A549 (cell line): ENCODE data around the gene KRT23. TPM values are rescaled to one million over a fixed set of nuclear protein-coding genes. Genes with fewer than 3 reads are reported as not detected.
A peak's percentile ranks its signal among the peaks of the same experiment; 100 is the strongest.

Source experiments
- ATAC-seq, 2 experiments: fragments of 200-7000 bp in 1 of 2; fragments of >200 bp in 1 of 2; cut with Nextera tagmentation in 1 of 2; cut with Tn5 transposase in 1 of 2; 3 replicates each; pipeline versions ENCODE4 v1.8.0 to v1.9.1; 2018 to 2020; ENCODE audit warnings: mild to moderate bottlenecking in 1 of 2, moderate library complexity in 1 of 2
- CTCF ChIA-PET: fragments of 300-600 bp; sonication (Branson Sonifier 250); formaldehyde crosslinking; extraction: SDS; loops from one replicate; lab custom pipeline; 2021; ENCODE audit warnings: antibody characterized with exemption, inconsistent platforms; lab: Yijun Ruan, JAX
- POLR2A ChIA-PET: fragments of 350-600 bp; formaldehyde crosslinking; extraction: SDS; loops from one replicate; lab custom pipeline; 2021; ENCODE audit warnings: antibody characterized with exemption, inconsistent platforms; lab: Yijun Ruan, JAX
- DNase-seq, 2 experiments: peaks; one replicate each; pipeline versions ENCODE4 v3.0.0 to v3.0.0-alpha.2; 2011 to 2016; ENCODE audit warnings: low read depth in 1 of 2, low spot score in 1 of 2
- FAIRE-seq: peaks from 2 replicates; lab custom pipeline; 2011; peaks lifted over from hg19 to GRCh38; lab: Jason Lieb, UNC
- H3K27ac ChIP-seq, 2 experiments: fragments of >200 bp; sonication (Bioruptor Twin); formaldehyde crosslinking; 3 replicates each; pipeline ENCODE4 v1.5.1; 2016 to 2017
- H3K4me1 ChIP-seq: fragments of >200 bp; sonication (Bioruptor Twin); formaldehyde crosslinking; 3 replicates; pipeline ENCODE4 v1.6.1; 2016
- H3K4me2 ChIP-seq: fragments of >200 bp; sonication (Bioruptor Twin); formaldehyde crosslinking; 3 replicates; pipeline ENCODE4 v1.6.1; 2016
- H3K4me3 ChIP-seq: fragments of >200 bp; sonication (Bioruptor Twin); formaldehyde crosslinking; 3 replicates; pipeline ENCODE4 v1.5.1; 2016
- H3K9me3 ChIP-seq: fragments of >200 bp; sonication (Bioruptor Twin); formaldehyde crosslinking; 3 replicates; pipeline ENCODE4 v1.6.1; 2016
- CBX2 ChIP-seq: fragments of 200-600 bp; sonication (generic); IDR thresholded peaks from 2 replicates; pipeline ENCODE4 v1.6.1; 2016; ENCODE audit warnings: low read depth, mild to moderate bottlenecking, borderline replicate concordance
- CBX8 ChIP-seq: fragments of 200-600 bp; sonication (generic); IDR thresholded peaks from 2 replicates; pipeline ENCODE4 v1.6.1; 2016
- CHD4 ChIP-seq: fragments of 200-600 bp; sonication (generic); IDR thresholded peaks from 2 replicates; pipeline ENCODE4 v1.6.1; 2016; ENCODE audit warnings: antibody characterized with exemption, mild to moderate bottlenecking, borderline replicate concordance
- EHF ChIP-seq: fragments of 250-450 bp; sonication (Bioruptor Pico); IDR thresholded peaks from 2 replicates; pipeline ENCODE4 v1.5.0; 2020; ENCODE audit warnings: mild to moderate bottlenecking
- EP300 ChIP-seq, 2 experiments: fragments of >200 bp; sonication (Bioruptor Twin); formaldehyde crosslinking; IDR thresholded peaks; 2 replicates in 1 of 2; 3 replicates in 1 of 2; pipeline ENCODE4 v1.6.1; 2016 to 2017
- ESRRA ChIP-seq: fragments of 150-350 bp; IDR thresholded peaks from 2 replicates; pipeline ENCODE4 v1.6.1; 2014; ENCODE audit warnings: mild to moderate bottlenecking, low read length, borderline replicate concordance
- GATA3 ChIP-seq: IDR thresholded peaks from 2 replicates; pipeline ENCODE4 v1.6.1; 2012; ENCODE audit warnings: borderline replicate concordance
- HDAC2 ChIP-seq: fragments of 200-600 bp; sonication (generic); IDR thresholded peaks from 2 replicates; pipeline ENCODE4 v1.6.1; 2016
- HEYL ChIP-seq: fragments of 250-450 bp; sonication (Bioruptor Pico); IDR thresholded peaks from 2 replicates; pipeline ENCODE4 v1.8.0; 2021; ENCODE audit warnings: mild to moderate bottlenecking, moderate library complexity
- HOXB5 ChIP-seq: fragments of 250-450 bp; sonication (Bioruptor Pico); IDR thresholded peaks from 2 replicates; pipeline ENCODE4 v1.5.0; 2020; ENCODE audit warnings: mild to moderate bottlenecking, moderate library complexity
- KDM1A ChIP-seq: fragments of 200-600 bp; sonication (generic); IDR thresholded peaks from 2 replicates; pipeline ENCODE4 v1.6.1; 2016; ENCODE audit warnings: low read depth, mild to moderate bottlenecking
- KDM5A ChIP-seq: fragments of 200-600 bp; sonication (generic); IDR thresholded peaks from 2 replicates; pipeline ENCODE4 v1.6.1; 2016; ENCODE audit warnings: antibody characterized with exemption, mild to moderate bottlenecking
- MYC ChIP-seq: IDR thresholded peaks from 2 replicates; pipeline ENCODE4 v1.6.1; 2012; ENCODE audit warnings: mild to moderate bottlenecking, inconsistent platforms, low read length, improper control_type of control experiment, borderline replicate concordance
- RARB ChIP-seq: fragments of 250-450 bp; sonication (Bioruptor Pico); IDR thresholded peaks from 2 replicates; pipeline ENCODE4 v1.8.0; 2021; ENCODE audit warnings: mild to moderate bottlenecking, moderate library complexity
- RCOR1 ChIP-seq: fragments of 150-350 bp; IDR thresholded peaks from 2 replicates; pipeline ENCODE4 v1.6.1; 2014; ENCODE audit warnings: antibody characterized with exemption, low read length, low read depth
- SREBF2 ChIP-seq: fragments of 450-650 bp; IDR thresholded peaks from 2 replicates; pipeline ENCODE4 v1.6.1; 2014; ENCODE audit warnings: mild to moderate bottlenecking, moderate library complexity
- TP53 ChIP-seq: fragments of 250-450 bp; sonication (Bioruptor Pico); IDR thresholded peaks from 2 replicates; pipeline ENCODE4 v1.5.0; 2021; ENCODE audit warnings: mild to moderate bottlenecking, moderate library complexity
- USF2 ChIP-seq: fragments of 450-650 bp; IDR thresholded peaks from 2 replicates; pipeline ENCODE4 v1.6.1; 2014; ENCODE audit warnings: antibody characterized with exemption
- ZC3H11A ChIP-seq: fragments of 450-650 bp; IDR thresholded peaks from 2 replicates; pipeline ENCODE4 v1.6.1; 2014; ENCODE audit warnings: antibody characterized with exemption, mild to moderate bottlenecking
- WGBS: methylation state at CpG from one replicate; pipeline ENCODE4 v1.1.6; 2017; ENCODE audit errors: missing lambda C conversion rate; 5-methylcytosine and 5-hydroxymethylcytosine counted together
- polyA plus RNA-seq, 4 experiments: library from polyadenylated mRNA; depleted of rRNA in 3 of 4; stranded (reverse); fragments of >200 nt; fragmentation: RNase III in 1 of 4; extraction: RNeasy Plus Mini Kit Qiagen cat#74134 plus additional on column Dnase treatment in 1 of 4; gene quantifications; 2 replicates in 3 of 4; 3 replicates in 1 of 4; pipeline ENCODE4 v1.2.3, GENCODE V29; 2011 to 2017
- TF ChIP-seq, protein P1 (sequence below): fragments of >200 bp; sonication (Bioruptor Twin); formaldehyde crosslinking; IDR thresholded peaks from 3 replicates; pipeline ENCODE4 v1.6.1; 2016
- TF ChIP-seq, protein P2 (sequence below): IDR thresholded peaks from 2 replicates; pipeline ENCODE4 v1.6.1; 2012
- TF ChIP-seq, protein P3 (sequence below): IDR thresholded peaks from 2 replicates; pipeline ENCODE4 v1.6.1; 2012; ENCODE audit warnings: low read depth, borderline replicate concordance

The KRT23 gene
- polyA plus RNA-seq, 2 of the 4 experiments (the other 2 are of a cell fraction) = not detected

- H3K4me1 ChIP-seq = peaks cover 11% of the 10 kb centered on the region
- no peak overlapping the region for H3K27ac ChIP-seq
- peak; percentile 73 for FAIRE-seq
- TF ChIP-seq HEYL (no peak), MYC (no peak)
- H3K9me3 ChIP-seq = no peaks in the 10 kb centered on the region
- ChIA-PET CTCF (interaction anchor here (0.9 to 6.0 kb wide), 11 partner anchors 8 to 779 kb away, joined by 3 to 35 read pairs (median 5); partner anchors contain the start of gene KRT19), POLR2A (no interaction called here)
- H3K4me2 ChIP-seq = no peak overlapping the region
- WGBS = 90% methylated on average over 7 of the region's 7 CpGs
- DNase-seq = no peak
- no peak for ATAC-seq
- H3K4me3 ChIP-seq = no peak overlapping the region
Measured at GRCh38 chr17:40883626-40884334, 53.7 kb downstream of the KRT23 start.

- no peak overlapping the region for H3K27ac ChIP-seq
- no peaks in the 10 kb centered on the region for H3K9me3 ChIP-seq
- POLR2A ChIA-PET = no interaction called here
- no peak overlapping the region for H3K4me2 ChIP-seq
- FAIRE-seq (peak; percentile 39), ATAC-seq (no peak), DNase-seq (no peak)
- no peak overlapping the region for H3K4me3 ChIP-seq
- TF ChIP-seq CBX2 (no peak), TP53 (CRISPR knock-in tag) (no peak), SREBF2 (no peak), HDAC2 (no peak), HOXB5 (CRISPR knock-in tag) (no peak), EP300 (IDR thresholded peaks at IDR 0.05) (no peak), EHF (CRISPR knock-in tag) (no peak), RARB (no peak), CBX8 (no peak)
- TF ChIP-seq, protein P1, sequence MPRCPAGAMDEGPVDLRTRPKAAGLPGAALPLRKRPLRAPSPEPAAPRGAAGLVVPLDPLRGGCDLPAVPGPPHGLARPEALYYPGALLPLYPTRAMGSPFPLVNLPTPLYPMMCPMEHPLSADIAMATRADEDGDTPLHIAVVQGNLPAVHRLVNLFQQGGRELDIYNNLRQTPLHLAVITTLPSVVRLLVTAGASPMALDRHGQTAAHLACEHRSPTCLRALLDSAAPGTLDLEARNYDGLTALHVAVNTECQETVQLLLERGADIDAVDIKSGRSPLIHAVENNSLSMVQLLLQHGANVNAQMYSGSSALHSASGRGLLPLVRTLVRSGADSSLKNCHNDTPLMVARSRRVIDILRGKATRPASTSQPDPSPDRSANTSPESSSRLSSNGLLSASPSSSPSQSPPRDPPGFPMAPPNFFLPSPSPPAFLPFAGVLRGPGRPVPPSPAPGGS = no peak
- TF ChIP-seq, protein P2, sequence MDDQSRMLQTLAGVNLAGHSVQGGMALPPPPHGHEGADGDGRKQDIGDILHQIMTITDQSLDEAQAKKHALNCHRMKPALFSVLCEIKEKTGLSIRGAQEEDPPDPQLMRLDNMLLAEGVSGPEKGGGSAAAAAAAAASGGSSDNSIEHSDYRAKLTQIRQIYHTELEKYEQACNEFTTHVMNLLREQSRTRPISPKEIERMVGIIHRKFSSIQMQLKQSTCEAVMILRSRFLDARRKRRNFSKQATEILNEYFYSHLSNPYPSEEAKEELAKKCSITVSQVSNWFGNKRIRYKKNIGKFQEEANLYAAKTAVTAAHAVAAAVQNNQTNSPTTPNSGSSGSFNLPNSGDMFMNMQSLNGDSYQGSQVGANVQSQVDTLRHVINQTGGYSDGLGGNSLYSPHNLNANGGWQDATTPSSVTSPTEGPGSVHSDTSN = no peak
- CTCF ChIA-PET = interaction anchor here (6.0 kb wide), 1 partner anchor 25 kb away, joined by 35 read pairs; no protein-coding TSS in a partner anchor
- WGBS = 68% methylated on average over 1 of the region's 1 CpG
- peaks cover 3% of the 10 kb centered on the region for H3K4me1 ChIP-seq
Measured at GRCh38 chr17:40883031-40883430, 54.4 kb downstream of the KRT23 start.

- Histone ChIP-seq H3K9me3 (no peaks in the 10 kb centered on the region), H3K4me1 (no peaks in the 10 kb centered on the region), H3K4me3 (no peak overlapping the region), H3K27ac (no peak overlapping the region), H3K4me2 (no peak overlapping the region)
- WGBS = 92% methylated on average over 1 of the region's 1 CpG
- FAIRE-seq (no peak), ATAC-seq (no peak), DNase-seq (no peak)
- ChIA-PET POLR2A (no interaction called here), CTCF (interaction anchor here (1.5 to 4.5 kb wide), 3 partner anchors 18 to 670 kb away, joined by 4 to 19 read pairs (median 12); no protein-coding TSS in a partner anchor)
- TF ChIP-seq GATA3 (no peak), CHD4 (no peak), USF2 (no peak), HEYL (no peak), HOXB5 (CRISPR knock-in tag) (no peak), KDM5A (no peak), RARB (no peak), SREBF2 (no peak), ESRRA (no peak), TP53 (CRISPR knock-in tag) (no peak), ZC3H11A (no peak), RCOR1 (no peak), EP300 (IDR thresholded peaks at IDR 0.05) (no peak), KDM1A (no peak)
- TF ChIP-seq, protein P3, sequence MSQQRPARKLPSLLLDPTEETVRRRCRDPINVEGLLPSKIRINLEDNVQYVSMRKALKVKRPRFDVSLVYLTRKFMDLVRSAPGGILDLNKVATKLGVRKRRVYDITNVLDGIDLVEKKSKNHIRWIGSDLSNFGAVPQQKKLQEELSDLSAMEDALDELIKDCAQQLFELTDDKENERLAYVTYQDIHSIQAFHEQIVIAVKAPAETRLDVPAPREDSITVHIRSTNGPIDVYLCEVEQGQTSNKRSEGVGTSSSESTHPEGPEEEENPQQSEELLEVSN = no peak
Measured at GRCh38 chr17:40879026-40879425, 58.4 kb downstream of the KRT23 start.
